ENCODE results near the gene SSTR3. TPM values are rescaled to one million over a fixed set of nuclear protein-coding genes. Genes with fewer than 3 reads are reported as not detected.

Gene SSTR3
- total and polyA plus RNA-seq, 2 of the 13 experiments (the other 11 are each of a cell fraction or from before 2014, with no cell fraction given), result 0.08 to 0.64 TPM

- no peak for TF ChIP-seq AHDC1 (CRISPR knock-in tag; IDR thresholded peaks at IDR 0.05; ENCODE audit: borderline replicate concordance)
- no peak for TF ChIP-seq MBD4 (IDR thresholded peaks at IDR 0.05; ENCODE audit: borderline replicate concordance, low read length)
- TF ChIP-seq ZNF589 (CRISPR knock-in tag; conservative IDR thresholded peaks at IDR 0.05), result no peak
- no peak for TF ChIP-seq ELF1 (CRISPR knock-in tag; IDR thresholded peaks at IDR 0.05)
- TF ChIP-seq NFIB (CRISPR knock-in tag; IDR thresholded peaks at IDR 0.05; ENCODE audit: borderline replicate concordance), result no peak
- no peak for TF ChIP-seq FOXJ3 (CRISPR knock-in tag; IDR thresholded peaks at IDR 0.05; ENCODE audit: borderline replicate concordance)
- no peak for TF ChIP-seq RFXAP (CRISPR knock-in tag; IDR thresholded peaks at IDR 0.05; ENCODE audit: borderline replicate concordance)
- TF ChIP-seq ZNF670 (CRISPR knock-in tag; IDR thresholded peaks at IDR 0.05; ENCODE audit: borderline replicate concordance), result no peak
- TF ChIP-seq HMGXB3 (CRISPR knock-in tag; IDR thresholded peaks at IDR 0.05; ENCODE audit: borderline replicate concordance), result no peak
- TF ChIP-seq ZNF530 (CRISPR knock-in tag; IDR thresholded peaks at IDR 0.05; ENCODE audit: low read depth), result no peak
- no peak for TF ChIP-seq ZSCAN30 (CRISPR knock-in tag; IDR thresholded peaks at IDR 0.05)
- TF ChIP-seq NFATC3 (CRISPR knock-in tag; IDR thresholded peaks at IDR 0.05), result no peak
- no peak for TF ChIP-seq E2F1 (CRISPR knock-in tag; IDR thresholded peaks at IDR 0.05)
- TF ChIP-seq TRAFD1 (CRISPR knock-in tag; IDR thresholded peaks at IDR 0.05; ENCODE audit: borderline replicate concordance), result no peak
- no peak for TF ChIP-seq ZNF460 (CRISPR knock-in tag; IDR thresholded peaks at IDR 0.05; ENCODE audit: borderline replicate concordance)
- TF ChIP-seq ZFP90 (CRISPR knock-in tag; IDR thresholded peaks at IDR 0.05; ENCODE audit: borderline replicate concordance), result no peak
- TF ChIP-seq ZFAT (CRISPR knock-in tag; conservative IDR thresholded peaks at IDR 0.05), result no peak
These were observed 45.6 kb downstream of the SSTR3 start (continued) for GRCh38 chr22:37166675-37167066.
